HG03280 (cell line): ENCODE data around the gene LY86.
"Not testable (repeated sequence)": the region's sequence is repeated elsewhere in the genome, so short reads cannot be mapped to it uniquely, and the experiment has no call there.

Experiments
- ATAC-seq: cut with Tn5 transposase; IDR thresholded peaks from one replicate; pipeline ENCODE4 v1.9.1; 2021; ENCODE audit warnings: mild to moderate bottlenecking, moderate library complexity; ENCODE audit not compliant: unreplicated experiment

Gene LY86

GRCh38 chr6:6648692-6649343 is 60.3 kb downstream of the LY86 start:
- ATAC-seq = no peak

DNA sequence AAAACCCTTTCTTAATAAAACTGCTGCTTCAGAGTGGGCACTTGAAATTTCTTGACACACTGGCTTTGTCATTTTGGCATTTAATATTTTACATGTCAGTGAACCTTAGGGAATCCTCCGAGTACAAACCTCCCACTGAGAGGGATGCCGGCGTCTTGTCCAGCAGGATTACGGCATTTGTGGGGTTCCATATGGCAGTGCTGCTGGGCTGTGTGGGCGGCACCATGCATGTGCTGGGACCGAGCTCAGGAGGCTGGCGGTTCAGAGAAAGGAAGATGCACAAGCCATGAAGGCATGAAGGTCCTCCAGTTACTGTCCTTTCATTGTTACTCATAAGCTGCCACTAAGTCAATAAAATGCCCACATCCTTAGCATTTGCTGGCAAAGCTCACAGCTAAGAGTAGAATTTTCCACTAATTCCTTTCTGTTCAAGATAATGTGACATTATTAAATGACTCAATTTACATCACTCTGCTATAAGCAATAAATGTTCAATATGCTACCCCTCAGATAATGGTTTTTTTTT is 61.4 kb downstream of the LY86 start:
- ATAC-seq = no peak

DNA sequence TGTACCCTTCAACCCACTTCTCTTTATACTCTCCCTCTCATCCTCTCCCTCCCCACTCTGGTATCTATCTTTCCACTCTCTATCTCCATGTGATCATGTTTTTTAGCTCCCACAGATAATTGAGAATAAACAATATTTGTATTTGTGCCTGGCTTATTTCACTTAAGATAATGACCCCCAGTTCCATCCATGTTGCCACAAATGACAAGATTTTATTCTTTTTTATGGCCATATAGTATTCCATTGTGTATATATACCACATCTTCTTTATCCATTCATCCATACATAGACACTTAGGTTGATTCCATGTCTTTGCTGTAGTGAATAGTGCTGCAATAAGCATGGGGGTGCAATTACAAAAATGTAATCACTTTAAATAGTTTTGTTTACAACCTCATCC is 62.3 kb downstream of the LY86 start:
- ATAC-seq = no peak

DNA sequence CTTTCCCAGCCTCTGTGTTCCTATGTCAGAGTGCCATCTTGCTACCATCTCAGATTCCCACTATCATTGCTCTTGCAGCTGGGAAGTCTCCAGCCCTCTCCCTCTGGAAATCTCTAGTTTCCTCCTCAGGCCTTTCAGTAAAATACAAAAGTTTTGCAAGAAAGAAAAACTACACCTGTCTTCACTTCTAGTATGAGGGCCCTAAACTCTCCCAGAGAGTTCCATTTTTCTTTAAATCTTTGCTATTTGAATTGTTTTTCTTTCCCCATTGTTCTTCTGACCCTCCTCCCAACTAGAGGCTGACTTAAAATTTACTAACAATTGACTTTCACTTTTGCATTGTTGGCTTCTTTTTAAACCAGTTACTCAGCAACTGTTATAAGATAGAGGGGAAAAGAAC is 62.8 kb downstream of the LY86 start:
- ATAC-seq = no peak

DNA sequence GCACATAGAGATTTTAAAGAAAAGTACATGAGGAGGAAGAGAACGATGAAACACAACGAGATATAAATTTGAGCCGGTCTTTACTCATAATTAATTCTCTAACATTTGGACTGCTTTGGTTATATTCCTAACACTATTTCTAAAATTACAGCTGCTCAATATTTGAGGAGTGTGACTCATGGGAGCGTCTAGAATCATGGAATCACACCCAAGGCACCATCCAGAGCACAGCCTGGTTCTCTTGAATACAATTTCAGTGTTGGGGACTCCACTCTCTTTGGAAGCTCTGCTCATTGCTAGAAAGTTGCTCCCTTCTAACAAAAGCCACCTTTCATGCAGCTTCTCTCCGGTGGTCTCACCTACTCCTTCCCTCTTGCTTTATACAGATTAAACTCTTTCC is 64.4 kb downstream of the LY86 start:
- ATAC-seq = no peak

- no peak for ATAC-seq
Measured at GRCh38 chr6:6654599-6655575, 66.4 kb downstream of the LY86 start.

DNA sequence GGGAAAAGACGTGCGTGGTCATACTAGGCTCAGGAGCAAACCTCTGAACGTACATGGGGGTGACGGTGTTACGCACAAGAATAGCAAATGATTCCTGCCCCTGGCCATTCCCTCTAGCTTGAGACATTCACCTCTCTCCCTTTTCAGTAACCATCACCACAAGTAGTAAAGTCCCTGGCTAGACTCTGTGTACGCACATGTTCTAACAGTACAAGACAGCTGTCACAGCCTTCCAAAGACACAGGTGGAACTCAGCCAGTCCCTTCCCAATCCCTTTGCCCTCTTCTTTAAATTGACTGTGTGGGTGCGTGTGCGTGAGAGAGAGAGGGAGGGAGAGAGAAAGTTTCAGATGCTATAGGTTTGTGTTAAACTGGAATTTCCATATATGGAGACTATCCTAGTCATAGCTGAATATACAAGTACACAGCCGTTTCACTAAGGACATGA is 67.3 kb downstream of the LY86 start:
- no peak for ATAC-seq

DNA sequence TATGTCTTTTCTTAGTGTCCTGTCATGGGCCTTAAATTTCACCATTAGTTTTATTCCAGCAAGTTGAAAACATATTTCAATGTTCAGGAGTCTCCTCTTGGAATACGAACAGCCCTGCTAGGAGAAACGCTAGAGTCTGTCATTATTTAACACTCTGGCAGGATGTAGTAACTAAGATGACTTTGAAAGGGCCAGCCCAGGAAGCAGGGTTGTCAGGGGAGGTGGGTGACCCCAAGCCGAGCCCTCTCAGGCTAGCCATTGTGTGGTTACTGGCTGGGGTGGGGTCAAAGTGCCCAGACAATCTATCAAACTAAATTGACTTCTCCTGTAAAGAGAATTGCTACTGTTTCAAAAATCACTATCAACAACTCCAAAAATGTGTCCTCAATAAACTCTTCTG is 67.8 kb downstream of the LY86 start:
- ATAC-seq = no peak

- no peak for ATAC-seq
Measured at GRCh38 chr6:6657085-6657819, 68.7 kb downstream of the LY86 start.

GRCh38 chr6:6657820-6658217 is 69.3 kb downstream of the LY86 start:
- ATAC-seq = no peak

DNA sequence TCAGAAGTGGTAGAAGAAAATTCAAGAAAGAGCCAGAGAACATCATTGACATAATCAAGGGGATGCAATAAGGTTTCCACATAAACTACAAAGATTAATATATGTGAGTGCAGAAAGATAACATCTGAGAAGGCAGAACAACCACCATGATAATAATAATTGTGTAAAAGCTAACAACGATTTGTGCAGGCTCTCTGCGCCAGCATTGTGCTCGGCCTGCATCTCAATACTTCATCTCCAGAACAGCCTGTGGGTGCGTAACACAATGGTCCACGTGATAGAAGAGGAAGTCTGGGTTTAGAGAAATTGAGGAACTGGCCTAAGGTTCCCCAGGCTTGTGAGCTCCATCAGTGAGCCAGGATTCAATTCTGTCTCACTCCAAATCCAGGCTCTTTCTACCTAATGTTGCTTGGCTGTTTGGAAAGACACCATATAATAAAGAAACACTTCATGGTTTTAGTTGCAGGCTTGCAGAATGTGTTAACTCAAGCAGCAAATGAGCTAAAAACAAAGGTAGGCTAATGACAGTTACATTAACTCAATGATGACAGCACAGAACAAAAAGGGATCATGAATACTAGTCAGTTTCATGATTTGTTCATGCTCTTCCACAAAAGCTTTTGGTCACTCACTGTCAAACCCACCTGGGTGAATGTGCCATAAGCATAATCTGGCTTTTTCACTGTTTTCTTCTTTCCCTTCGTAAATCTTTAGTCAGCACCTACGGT is 71.2 kb downstream of the LY86 start:
- no peak for ATAC-seq

DNA sequence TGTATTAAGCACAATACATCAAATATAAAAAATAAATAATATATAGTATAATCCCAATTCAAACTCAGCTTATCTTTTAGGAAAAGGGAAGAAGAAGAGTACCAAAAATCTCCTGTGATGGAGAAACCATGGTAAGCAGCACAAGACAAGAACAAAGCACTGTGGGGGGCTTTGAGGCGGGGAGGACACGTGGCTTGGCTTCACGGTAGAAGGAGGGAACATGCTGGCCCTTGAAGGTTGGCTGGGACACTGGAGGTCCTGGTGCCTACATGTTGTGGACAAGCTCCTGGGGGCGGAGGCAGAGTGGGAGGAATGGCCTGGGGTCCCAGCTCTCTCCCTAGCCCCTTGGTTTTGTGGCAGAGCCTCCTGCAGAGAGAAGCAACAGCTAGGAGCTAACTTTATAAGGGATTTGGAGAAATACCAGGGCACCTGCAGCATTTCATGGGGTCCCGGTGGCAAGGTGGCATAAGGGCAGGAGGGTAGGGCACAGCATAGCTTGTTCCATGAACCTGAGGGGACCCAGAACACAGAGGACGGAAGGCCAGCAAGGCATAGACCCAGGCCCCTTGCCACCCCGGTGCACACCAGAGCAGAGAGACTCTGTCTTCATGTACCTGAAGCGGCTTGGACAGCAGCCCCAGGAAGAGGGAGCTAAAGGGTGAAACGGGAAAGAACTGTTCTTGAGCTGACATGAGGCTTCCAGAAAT is 72.0 kb downstream of the LY86 start:
- ATAC-seq = no peak

DNA sequence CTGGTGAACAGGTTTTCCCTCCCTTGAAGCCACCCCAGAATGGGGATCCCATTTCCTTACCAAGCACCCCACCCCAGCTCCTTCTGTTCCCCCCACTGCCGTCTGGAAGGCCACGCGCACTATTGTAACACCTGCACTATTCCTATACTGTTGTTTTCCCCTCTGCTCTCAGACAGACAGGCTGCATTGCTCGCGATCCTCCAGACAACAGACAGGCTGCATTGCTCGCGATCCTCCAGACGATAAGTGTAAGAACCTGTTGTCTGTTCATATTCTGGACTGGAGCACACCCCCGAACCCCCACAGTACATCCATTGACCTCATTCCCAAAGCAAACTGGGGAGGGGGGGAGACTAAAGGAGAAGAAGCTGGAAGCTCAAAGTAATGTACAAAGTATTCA is 72.7 kb downstream of the LY86 start:
- ATAC-seq = no peak

- no peak for ATAC-seq
Measured at GRCh38 chr6:6661684-6662083, 73.2 kb downstream of the LY86 start.

DNA sequence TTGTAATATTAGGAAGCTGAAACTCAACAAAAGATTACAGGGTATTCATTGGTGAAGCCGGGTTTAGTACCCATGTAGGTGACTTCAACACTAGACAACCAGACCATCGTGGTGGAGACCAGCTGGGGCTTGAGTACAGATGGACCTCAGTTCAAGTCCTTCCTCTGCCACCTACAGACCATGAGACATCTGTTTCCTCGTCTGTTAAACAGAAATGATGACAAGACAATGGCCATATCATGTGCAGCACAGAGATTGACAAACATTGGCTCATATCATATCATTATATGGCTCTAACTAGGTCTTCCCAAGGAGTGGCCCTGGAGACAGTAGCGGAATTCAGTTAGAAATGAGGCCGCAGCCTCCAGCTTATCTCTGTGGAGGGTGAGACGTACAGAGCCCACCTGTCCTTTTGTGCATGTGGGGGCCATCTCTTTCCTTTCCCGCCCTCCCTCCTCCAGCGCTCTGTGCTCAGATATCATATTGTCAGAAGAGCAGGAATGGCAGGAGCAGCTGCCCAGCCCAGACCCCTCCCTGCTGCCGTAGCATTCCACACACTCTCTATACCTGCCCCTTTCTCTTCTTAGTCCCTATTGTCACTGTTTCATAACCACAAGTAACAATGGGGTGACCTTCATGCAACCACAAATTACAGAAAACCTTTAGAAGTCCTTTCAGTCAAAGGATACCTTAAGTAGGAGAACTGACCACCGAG is 75.1 kb downstream of the LY86 start:
- ATAC-seq = no peak

DNA sequence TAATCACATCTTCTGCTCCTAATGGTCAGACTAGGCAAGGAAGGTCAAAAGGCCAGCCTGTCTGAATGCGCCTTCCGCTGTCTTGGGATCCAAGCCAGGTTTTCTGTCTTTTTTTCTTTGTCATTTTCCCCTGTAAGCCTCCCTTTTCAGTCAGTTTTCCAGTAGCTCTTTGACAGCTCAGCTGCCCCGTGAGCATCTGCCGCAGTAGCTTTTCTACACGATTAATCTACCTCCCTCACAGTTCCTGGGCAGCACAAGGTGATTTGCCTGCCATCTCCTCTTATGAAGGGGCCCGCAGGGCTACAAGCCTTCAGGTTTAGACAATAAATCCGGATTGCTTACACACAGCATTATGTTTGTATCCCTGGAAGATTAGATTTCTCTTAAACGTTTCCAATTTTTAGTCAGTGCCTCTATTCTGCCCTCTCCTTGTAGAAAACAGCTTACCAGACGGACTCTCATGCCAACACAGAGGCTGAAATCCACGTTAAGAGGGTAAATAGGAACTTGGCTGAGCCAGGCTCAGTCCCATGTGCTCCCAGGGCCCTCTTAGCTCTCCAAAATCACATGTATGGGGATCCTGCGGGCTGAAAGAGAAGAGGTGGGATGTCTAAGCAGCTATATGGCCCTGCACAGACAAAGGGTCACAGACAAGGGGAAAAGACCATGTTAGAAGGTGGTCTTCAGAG is 77.2 kb downstream of the LY86 start:
- no peak for ATAC-seq

DNA sequence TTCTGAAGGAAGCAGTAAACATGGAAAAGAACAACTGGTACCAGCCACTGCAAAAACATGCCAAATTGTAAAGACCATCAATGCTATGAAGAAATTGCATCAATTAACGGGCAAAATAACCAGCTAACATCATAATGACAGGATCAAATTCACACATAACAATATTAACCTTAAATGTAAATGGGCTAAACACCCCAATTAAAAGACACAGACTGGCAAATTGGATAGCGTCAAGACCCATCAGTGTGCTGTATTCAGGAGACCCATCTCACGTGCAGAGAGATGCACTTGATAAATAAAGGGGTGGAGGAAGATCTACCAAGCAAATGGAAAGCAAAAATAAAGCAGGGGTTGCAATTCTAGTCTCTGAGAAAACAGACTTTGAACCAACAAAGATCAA is 81.6 kb downstream of the LY86 start:
- not testable (repeated sequence) for ATAC-seq

GRCh38 chr6:6674872-6675271 is 86.4 kb downstream of the LY86 start:
- no peak for ATAC-seq
